K562 (cell line): ENCODE results near the gene FKRP. TPM values are rescaled to one million over a fixed set of nuclear protein-coding genes. Genes with fewer than 3 reads are reported as not detected.

Experiments
- ATAC-seq: fragments of 200-7000 bp; cut with Tn5 transposase; 3 replicates; pipeline ENCODE4 v1.9.1; 2020; ENCODE audit warnings: moderate library complexity
- BruUV-seq: library from RNA; stranded (reverse); fragments of 400-500 nt; replicated peaks from 2 replicates; lab custom pipeline; 2021; lab: Mats Ljungman, UMichigan
- CTCF ChIA-PET: fragments of 300-600 bp; formaldehyde crosslinking; extraction: SDS; loops from one replicate; lab custom pipeline; 2021; ENCODE audit warnings: low intra/inter-chr PET ratio; lab: Yijun Ruan, JAX
- POLR2A ChIA-PET: fragments of 300-600, 350-650 bp; sonication (Branson Sonifier 250); formaldehyde crosslinking; extraction: SDS; loops from one replicate; lab custom pipeline; 2021; ENCODE audit warnings: antibody characterized with exemption, inconsistent platforms; lab: Yijun Ruan, JAX
- DNase-seq, 4 experiments: peaks; one replicate each; pipeline versions ENCODE4 v3.0.0 to v3.0.0-alpha.2; 2011 to 2018; ENCODE audit warnings: low spot score in 3 of 4, mixed read lengths in 3 of 4; ENCODE audit errors: extremely low read depth in 1 of 4
- FAIRE-seq: peaks from 2 replicates; lab custom pipeline; 2011; peaks lifted over from hg19 to GRCh38; lab: Jason Lieb, UNC
- H2AFZ ChIP-seq: 2 replicates; pipeline ENCODE4 v1.6.0; 2011; ENCODE audit warnings: low read depth, low read length, control low read depth, inconsistent platforms
- H3K27ac ChIP-seq: fragments of 200-600 bp; 3 replicates; pipeline ENCODE4 v1.8.0; 2011; ENCODE audit warnings: low read depth, mild to moderate bottlenecking, control low read depth, inconsistent platforms, low read length, moderate library complexity, mixed read lengths; ENCODE audit errors: extremely low read depth
- H3K27me3 ChIP-seq, 2 experiments: fragments of 300-600 bp in 1 of 2; 2 replicates in 1 of 2; 3 replicates in 1 of 2; pipeline versions ENCODE4 v1.6.0 to v1.8.0; 2011; ENCODE audit warnings: inconsistent platforms in 2 of 2, low read length in 2 of 2, mild to moderate bottlenecking in 1 of 2, mixed read lengths in 1 of 2, moderate library complexity in 1 of 2; ENCODE audit not compliant: control insufficient read depth in 2 of 2, insufficient read depth in 2 of 2
- H3K36me3 ChIP-seq: fragments of 300-600 bp; 3 replicates; pipeline ENCODE4 v1.8.0; 2011; ENCODE audit warnings: mild to moderate bottlenecking, low read length, inconsistent platforms; ENCODE audit not compliant: control insufficient read depth, insufficient read depth
- H3K4me1 ChIP-seq, 2 experiments: fragments of 200-600 bp in 1 of 2; replicated peaks in 1 of 2; 2 replicates in 1 of 2; 3 replicates in 1 of 2; pipeline versions ENCODE4 v1.5.1 to v1.8.0; 2011; ENCODE audit warnings: inconsistent platforms in 2 of 2, low read length in 2 of 2, mild to moderate bottlenecking in 1 of 2, mixed read lengths in 1 of 2, moderate library complexity in 1 of 2; ENCODE audit not compliant: control insufficient read depth in 2 of 2, insufficient read depth in 2 of 2
- H3K4me2 ChIP-seq: 2 replicates; pipeline ENCODE4 v1.6.1; 2011; ENCODE audit warnings: low read length, control low read depth, inconsistent platforms, mixed read lengths; ENCODE audit not compliant: insufficient read depth
- H3K4me3 ChIP-seq: fragments of 200-600 bp; sonication (generic), shearing (Covaris generic); 2 replicates; pipeline ENCODE4 v1.5.1; 2016; ENCODE audit warnings: control low read depth, inconsistent platforms
- H3K79me2 ChIP-seq: fragments of 200-600 bp; 3 replicates; pipeline ENCODE4 v1.8.0; 2011; ENCODE audit warnings: low read length, inconsistent platforms; ENCODE audit not compliant: control insufficient read depth, insufficient read depth
- H3K9ac ChIP-seq, 2 experiments: 2 replicates each; pipeline versions ENCODE4 v1.6.0 to v1.6.1; 2011; ENCODE audit warnings: low read depth in 2 of 2, low read length in 2 of 2, control low read depth in 1 of 2, inconsistent platforms in 1 of 2, mild to moderate bottlenecking in 1 of 2, mixed read lengths in 1 of 2; ENCODE audit not compliant: insufficient read depth in 1 of 2
- H3K9me1 ChIP-seq: one replicate; pipeline ENCODE4 v1.6.0; 2011; ENCODE audit warnings: inconsistent platforms, mild to moderate bottlenecking, low read length, moderate library complexity; ENCODE audit not compliant: control insufficient read depth, insufficient read depth
- H3K9me3 ChIP-seq: replicated peaks from 2 replicates; pipeline ENCODE4 v1.5.1; 2011; ENCODE audit warnings: low read depth, low read length, inconsistent platforms; ENCODE audit not compliant: control insufficient read depth, insufficient read depth
- H4K20me1 ChIP-seq: replicated peaks from 2 replicates; pipeline ENCODE4 v1.6.1; 2011; ENCODE audit warnings: low read length, inconsistent platforms, mixed read lengths; ENCODE audit not compliant: control insufficient read depth, insufficient read depth
- BCOR ChIP-seq: fragments of 450-650 bp; IDR thresholded peaks from 2 replicates; pipeline ENCODE4 v1.6.1; 2016
- CBFB ChIP-seq: sonication (generic); formaldehyde crosslinking; IDR thresholded peaks from 2 replicates; pipeline ENCODE4 v1.4.0; 2020; ENCODE audit warnings: mild to moderate bottlenecking, missing genetic modification reagents
- CBX3 ChIP-seq, 2 experiments: IDR thresholded peaks; 1 replicate in 1 of 2; 2 replicates in 1 of 2; pipeline ENCODE4 v1.6.1; 2012; ENCODE audit warnings: inconsistent platforms in 2 of 2, low read length in 2 of 2, borderline replicate concordance in 1 of 2, control low read depth in 1 of 2
- EHMT2 ChIP-seq: fragments of 450-650 bp; IDR thresholded peaks from 2 replicates; pipeline ENCODE4 v1.6.1; 2018; ENCODE audit warnings: antibody characterized with exemption
- GABPB1 ChIP-seq: sonication (generic); formaldehyde crosslinking; IDR thresholded peaks from 2 replicates; pipeline ENCODE4 v1.8.0; 2022; ENCODE audit warnings: mild to moderate bottlenecking, missing genetic modification reagents
- HDAC2 ChIP-seq: fragments of 450-650 bp; IDR thresholded peaks from 2 replicates; pipeline ENCODE4 v1.6.1; 2016; ENCODE audit warnings: mild to moderate bottlenecking
- HNRNPL ChIP-seq: fragments of 200-400 bp; formaldehyde crosslinking; IDR thresholded peaks from 2 replicates; pipeline ENCODE4 v1.6.1; 2017; ENCODE audit warnings: low read depth, mild to moderate bottlenecking, low read length
- KDM1A ChIP-seq, 2 experiments: fragments of 450-650 bp; IDR thresholded peaks; 2 replicates each; pipeline ENCODE4 v1.6.1; 2016; ENCODE audit warnings: mild to moderate bottlenecking in 2 of 2
- KLF6 ChIP-seq: fragments of 250-450 bp; sonication (Bioruptor Pico); IDR thresholded peaks from 2 replicates; pipeline ENCODE4 v1.4.0; 2020; ENCODE audit warnings: mild to moderate bottlenecking, moderate library complexity, borderline replicate concordance
- TAL1 ChIP-seq: fragments of 450-650 bp; IDR thresholded peaks from 2 replicates; pipeline ENCODE4 v1.6.1; 2016; ENCODE audit warnings: mild to moderate bottlenecking
- TEAD1 ChIP-seq, 2 experiments: fragments of 450-650 bp in 1 of 2; sonication (generic) in 1 of 2; formaldehyde crosslinking; IDR thresholded peaks; 2 replicates each; pipeline versions ENCODE4 v1.4.0 to v1.8.0; 2020 to 2022; ENCODE audit warnings: mild to moderate bottlenecking in 2 of 2, missing genetic modification reagents in 1 of 2
- XRCC5 ChIP-seq: fragments of 200-400 bp; formaldehyde crosslinking; IDR thresholded peaks from 2 replicates; pipeline ENCODE4 v1.6.1; 2017; ENCODE audit warnings: low read depth, mild to moderate bottlenecking, low read length
- YY1 ChIP-seq, 3 experiments: IDR thresholded peaks; 2 replicates each; pipeline ENCODE4 v1.6.1; 2011; ENCODE audit warnings: low read length in 2 of 3, mild to moderate bottlenecking in 2 of 3, moderate library complexity in 2 of 3, borderline replicate concordance in 1 of 3, control low read depth in 1 of 3, low read depth in 1 of 3; ENCODE audit not compliant: insufficient read depth in 3 of 3, insufficient replicate concordance in 2 of 3, control insufficient read depth in 1 of 3, insufficient read length in 1 of 3; ENCODE audit errors: extremely low read depth in 1 of 3
- WGBS: fragments of 100-300 bp; shearing (Covaris generic); methylation state at CpG from one replicate; pipeline ENCODE4 v1.1.6; 2016; ENCODE audit warnings: low coverage, mixed read lengths; ENCODE audit not compliant: insufficient coverage; ENCODE audit errors: missing lambda C conversion rate; 5-methylcytosine and 5-hydroxymethylcytosine counted together
- in situ Hi-C: fragments of 300-500 bp; cut with MboI; formaldehyde crosslinking; loops from 4 replicates; pipeline ENCODE4 v1.15.0; 2018; ENCODE audit warnings: inconsistent platforms, mixed read lengths
- intact Hi-C: fragments of 100-400 bp; cut with micrococcal nuclease; formaldehyde crosslinking; loops from 2 replicates; pipeline ENCODE4 v1.14.2; 2022
- polyA plus RNA-seq, 8 experiments: library from polyadenylated mRNA; depleted of rRNA in 4 of 8; stranded (reverse) in 5 of 8; unstranded in 3 of 8; fragments of >200 nt; fragmentation: Nextera tagmentation in 2 of 8; fragmentation: Illumina TruSeq in 1 of 8; extraction: Ambion mirVana in 2 of 8; extraction: Trizol in 1 of 8; gene quantifications; 2 replicates each; pipeline versions ENCODE4 v1.2.1 to v1.2.3, GENCODE V29; 2011 to 2014; ENCODE audit warnings: inconsistent platforms in 1 of 8, missing spikeins in 1 of 8
- total RNA-seq, 7 experiments: library from RNA; depleted of rRNA in 6 of 7; stranded (reverse); fragments of >200 nt in 6 of 7; fragmentation: Illumina TruSeq in 2 of 7; extraction: Trizol in 2 of 7; gene quantifications; 2 replicates each; pipeline versions ENCODE4 v1.2.1 to v1.2.3, GENCODE V29; 2011 to 2021; ENCODE audit warnings: low replicate concordance in 1 of 7
- TF ChIP-seq, protein P1 (sequence below): IDR thresholded peaks from 2 replicates; pipeline ENCODE4 v1.6.1; 2011; ENCODE audit warnings: borderline replicate concordance, low read depth, mild to moderate bottlenecking, moderate library complexity, low read length; ENCODE audit not compliant: insufficient read depth, poor library complexity, severe bottlenecking
- TF ChIP-seq, protein P2 (sequence below): sonication (generic); formaldehyde crosslinking; IDR thresholded peaks from 2 replicates; pipeline ENCODE4 v1.9.0; 2022; ENCODE audit warnings: mild to moderate bottlenecking, missing genetic modification reagents
- TF ChIP-seq, protein P3 (sequence below): sonication (generic); formaldehyde crosslinking; IDR thresholded peaks from 2 replicates; pipeline ENCODE4 v1.9.0; 2022; ENCODE audit warnings: mild to moderate bottlenecking, missing genetic modification reagents

FKRP gene
- total and polyA plus RNA-seq, 9 of the 15 experiments (the other 6 are each of a cell fraction or from before 2014, with no cell fraction given), result 0.68 to 16.1 (median 6.5) TPM

DNA sequence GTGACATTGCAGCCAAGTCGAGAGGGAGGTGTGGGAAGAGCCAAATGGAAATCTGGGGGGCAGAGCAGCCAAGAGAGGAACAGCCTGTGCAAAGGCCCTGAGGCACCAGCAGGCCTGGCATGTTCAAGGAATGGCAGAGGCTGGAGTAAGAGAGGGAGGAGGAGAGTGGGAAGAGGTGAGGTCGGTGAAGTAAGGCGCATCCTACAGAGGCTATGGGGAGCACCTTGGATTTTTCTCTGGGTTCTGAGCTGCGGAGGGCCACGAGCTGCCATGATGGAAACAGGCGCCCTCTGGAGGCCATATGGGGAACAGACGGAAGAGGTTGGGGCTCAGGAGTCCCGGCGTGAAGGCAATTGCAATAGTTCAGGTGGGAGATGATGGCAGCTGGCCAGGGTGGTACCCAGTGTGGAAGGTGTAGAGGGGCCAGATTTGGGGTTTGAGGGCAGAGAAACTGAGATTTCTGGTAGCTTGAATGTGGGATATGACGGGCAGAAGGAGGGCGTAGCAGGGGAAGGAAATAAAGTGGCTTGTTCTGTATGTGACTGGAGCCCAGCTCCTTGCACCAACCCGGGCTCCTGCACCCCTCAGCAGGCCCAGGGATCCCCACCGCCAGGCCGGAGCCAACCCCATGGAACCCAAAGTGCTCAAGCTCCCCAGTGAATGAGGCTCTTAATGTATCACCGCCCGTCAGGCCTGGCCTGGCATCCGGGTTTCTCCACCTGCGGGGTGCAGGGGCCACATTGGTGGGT is 20.9 kb downstream of the FKRP start:
- Histone ChIP-seq H3K36me3 (no peaks in the 10 kb centered on the region), H3K9ac (peak overlapping the region in 1 of 2 experiments; percentile 19; a peak in 1 of 4 replicates), H3K79me2 (no peaks in the 10 kb centered on the region), H3K27me3 (no peaks in the 10 kb centered on the region), H3K4me2 (peak overlapping the region; percentile 66), H3K4me3 (no peak overlapping the region), H4K20me1 (no peaks in the 10 kb centered on the region), H3K9me3 (no peaks in the 10 kb centered on the region), H2AFZ (peak overlapping the region; percentile 97), H3K9me1 (no peaks in the 10 kb centered on the region), H3K4me1 (peaks cover 0 to 7% of the 10 kb centered on the region in 2 experiments; a peak in 3 of 5 replicates), H3K27ac (no peak overlapping the region; the same call in 2 of the 3 replicates)
- FAIRE-seq (peak; percentile 63), ATAC-seq (peak; percentile 95), DNase-seq (peak; percentile 73 to 81 (median 75))
- WGBS, result 33% methylated on average over 18 of the region's 18 CpGs
- intact Hi-C loops (no loop called here), in situ Hi-C loops (loop anchor here (5.0 kb wide), 1 partner anchor 76 kb away; no protein-coding TSS in a partner anchor)
- no TSS peak for BruUV-seq
- POLR2A ChIA-PET, result interaction anchor here (0.7 to 2.8 kb wide), 11 partner anchors 9 to 158 kb away, joined by 3 to 17 read pairs (median 4); no protein-coding TSS in a partner anchor
- CTCF ChIA-PET, result interaction anchor here (0.5 kb wide), 1 partner anchor 56 kb away, joined by 3 read pairs; no protein-coding TSS in a partner anchor
- TF ChIP-seq YY1 (IDR thresholded peaks at IDR 0.05; ENCODE audit: borderline replicate concordance in 1 of 3, control insufficient read depth in 1 of 3, extremely low read depth in 1 of 3, insufficient read depth in 3 of 3, insufficient read length in 1 of 3, insufficient replicate concordance in 2 of 3, low read depth in 1 of 3, low read length in 2 of 3) (peak; percentile 54 to 89 (median 82)), TAL1 (0 out of 2 replicates have a peak, but pooled peaks have one; percentile 18), CBFB (CRISPR knock-in tag) (no peak), CBX3 (IDR thresholded peaks at IDR 0.05; ENCODE audit: borderline replicate concordance in 1 of 2, low read length in 2 of 2) (0 out of 3 replicates have a peak, but pooled peaks of 1 of the 2 experiments have one; percentile 45), GABPB1 (0 out of 2 replicates have a peak, but pooled peaks have one; percentile 36), HNRNPL (no peak), HDAC2 (peak; percentile 82), XRCC5 (peak; percentile 89), KLF6 (CRISPR knock-in tag) (no peak), KDM1A (IDR thresholded peaks at IDR 0.05) (peak; percentile 42 to 85; a peak in 2 of 4 replicates), TEAD1 (CRISPR knock-in tag; IDR thresholded peaks at IDR 0.05) (0 out of 4 replicates have a peak, but pooled peaks of 1 of the 2 experiments have one; percentile 50), BCOR (peak; percentile 98), EHMT2 (0 out of 2 replicates have a peak, but pooled peaks have one; percentile 18)
- TF ChIP-seq, protein P1, sequence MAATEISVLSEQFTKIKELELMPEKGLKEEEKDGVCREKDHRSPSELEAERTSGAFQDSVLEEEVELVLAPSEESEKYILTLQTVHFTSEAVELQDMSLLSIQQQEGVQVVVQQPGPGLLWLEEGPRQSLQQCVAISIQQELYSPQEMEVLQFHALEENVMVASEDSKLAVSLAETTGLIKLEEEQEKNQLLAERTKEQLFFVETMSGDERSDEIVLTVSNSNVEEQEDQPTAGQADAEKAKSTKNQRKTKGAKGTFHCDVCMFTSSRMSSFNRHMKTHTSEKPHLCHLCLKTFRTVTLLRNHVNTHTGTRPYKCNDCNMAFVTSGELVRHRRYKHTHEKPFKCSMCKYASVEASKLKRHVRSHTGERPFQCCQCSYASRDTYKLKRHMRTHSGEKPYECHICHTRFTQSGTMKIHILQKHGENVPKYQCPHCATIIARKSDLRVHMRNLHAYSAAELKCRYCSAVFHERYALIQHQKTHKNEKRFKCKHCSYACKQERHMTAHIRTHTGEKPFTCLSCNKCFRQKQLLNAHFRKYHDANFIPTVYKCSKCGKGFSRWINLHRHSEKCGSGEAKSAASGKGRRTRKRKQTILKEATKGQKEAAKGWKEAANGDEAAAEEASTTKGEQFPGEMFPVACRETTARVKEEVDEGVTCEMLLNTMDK, result peak; percentile 65
- TF ChIP-seq, protein P2, sequence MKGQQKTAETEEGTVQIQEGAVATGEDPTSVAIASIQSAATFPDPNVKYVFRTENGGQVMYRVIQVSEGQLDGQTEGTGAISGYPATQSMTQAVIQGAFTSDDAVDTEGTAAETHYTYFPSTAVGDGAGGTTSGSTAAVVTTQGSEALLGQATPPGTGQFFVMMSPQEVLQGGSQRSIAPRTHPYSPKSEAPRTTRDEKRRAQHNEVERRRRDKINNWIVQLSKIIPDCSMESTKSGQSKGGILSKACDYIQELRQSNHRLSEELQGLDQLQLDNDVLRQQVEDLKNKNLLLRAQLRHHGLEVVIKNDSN, result no peak
- TF ChIP-seq, protein P3, sequence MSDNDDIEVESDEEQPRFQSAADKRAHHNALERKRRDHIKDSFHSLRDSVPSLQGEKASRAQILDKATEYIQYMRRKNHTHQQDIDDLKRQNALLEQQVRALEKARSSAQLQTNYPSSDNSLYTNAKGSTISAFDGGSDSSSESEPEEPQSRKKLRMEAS (CRISPR knock-in tag), result peak; percentile 29; the same call in 1 of the 2 replicates
